Panc1 (cell line): ENCODE measurements around the gene LSM12. TPM values are rescaled to one million over a fixed set of nuclear protein-coding genes. Genes with fewer than 3 reads are reported as not detected.
"Not testable (repeated sequence)": the region's sequence is repeated elsewhere in the genome, so short reads cannot be mapped to it uniquely, and the experiment has no call there.

Experiments
- ATAC-seq: fragments of 200-7000 bp; cut with Tn5 transposase; 2 replicates; pipeline ENCODE4 v1.9.1; 2020; ENCODE audit warnings: mild to moderate bottlenecking, moderate library complexity
- BruUV-seq: library from RNA; stranded (reverse); fragments of 400-500 nt; replicated peaks from 2 replicates; lab custom pipeline; 2021; lab: Mats Ljungman, UMichigan
- CTCF ChIA-PET: fragments of 300-600 bp; sonication (Branson Sonifier 250); formaldehyde crosslinking; loops from one replicate; lab custom pipeline; 2022; ENCODE audit warnings: antibody characterized with exemption; lab: Charles Lee
- POLR2A ChIA-PET: fragments of 300-600 bp; sonication (Branson Sonifier 250); formaldehyde crosslinking; loops from one replicate; lab custom pipeline; 2022; ENCODE audit warnings: antibody characterized with exemption; lab: Charles Lee
- DNase-seq: peaks from one replicate; pipeline ENCODE4 v3.0.0-alpha.2; 2010; ENCODE audit warnings: low read depth, low spot score
- H3K27ac ChIP-seq: 2 replicates; pipeline ENCODE4 v1.5.1; 2011; ENCODE audit warnings: mild to moderate bottlenecking, low read length, inconsistent platforms
- H3K27me3 ChIP-seq: fragments of 200-500 bp; sonication (Bioruptor generic); 2 replicates; pipeline ENCODE4 v1.6.0; 2014; ENCODE audit warnings: low read length, inconsistent platforms; ENCODE audit not compliant: control insufficient read depth, insufficient read depth
- H3K36me3 ChIP-seq: fragments of 200-500 bp; sonication (Bioruptor generic); 2 replicates; pipeline ENCODE4 v1.5.1; 2014; ENCODE audit warnings: inconsistent platforms, mild to moderate bottlenecking, low read length, moderate library complexity; ENCODE audit not compliant: control insufficient read depth, insufficient read depth
- H3K4me1 ChIP-seq: 2 replicates; pipeline ENCODE4 v1.5.1; 2011; ENCODE audit warnings: inconsistent platforms, mild to moderate bottlenecking, low read length, moderate library complexity; ENCODE audit not compliant: control insufficient read depth, insufficient read depth
- H3K4me3 ChIP-seq, 2 experiments: 2 replicates each; pipeline ENCODE4 v1.5.1; 2011 to 2012; ENCODE audit warnings: low read depth in 2 of 2, low read length in 2 of 2, mild to moderate bottlenecking in 2 of 2, inconsistent platforms in 1 of 2, moderate library complexity in 1 of 2
- H3K9me3 ChIP-seq: fragments of 200-500 bp; sonication (Bioruptor generic); 2 replicates; pipeline ENCODE4 v1.5.1; 2014; ENCODE audit warnings: low read depth, mild to moderate bottlenecking, inconsistent platforms, low read length, moderate library complexity; ENCODE audit not compliant: control insufficient read depth, insufficient read depth
- POLR2AphosphoS5 ChIP-seq: IDR thresholded peaks from 2 replicates; pipeline ENCODE4 v1.6.1; 2012; ENCODE audit warnings: mild to moderate bottlenecking, low read depth, low read length, moderate library complexity
- SIN3A ChIP-seq: IDR thresholded peaks from 2 replicates; pipeline ENCODE4 v1.6.1; 2012; ENCODE audit warnings: low read depth, mild to moderate bottlenecking, low read length, moderate library complexity, borderline replicate concordance; ENCODE audit not compliant: insufficient read depth
- TCF7L2 ChIP-seq: IDR thresholded peaks from 2 replicates; pipeline ENCODE4 v1.6.1; 2011; ENCODE audit warnings: mild to moderate bottlenecking, low read depth, low read length, inconsistent platforms
- in situ Hi-C: cut with HindIII; loops from 2 replicates; pipeline ENCODE4 v1.10.0; 2016; ENCODE audit warnings: low sequenced_read_pairs, low pct_unique_long_range_greater_than_20kb
- intact Hi-C: fragments of 100-400 bp; cut with micrococcal nuclease; formaldehyde crosslinking; loops from one replicate; pipeline ENCODE4 v1.10.0; 2022; ENCODE audit not compliant: unreplicated experiment
- total RNA-seq: library from RNA; stranded (reverse); gene quantifications from one replicate; pipeline ENCODE4 v1.2.1, GENCODE V29; 2021; ENCODE audit not compliant: unreplicated experiment
- TF ChIP-seq, protein P1 (sequence below): fragments of 450-650 bp; IDR thresholded peaks from 2 replicates; pipeline ENCODE4 v1.5.1; 2017; ENCODE audit warnings: mild to moderate bottlenecking
- TF ChIP-seq, protein P2 (sequence below), 2 experiments: IDR thresholded peaks; 2 replicates each; pipeline ENCODE4 v1.6.1; 2011 to 2012; ENCODE audit warnings: low read depth in 2 of 2, control low read depth in 1 of 2, low read length in 1 of 2, mild to moderate bottlenecking in 1 of 2, moderate library complexity in 1 of 2; ENCODE audit not compliant: insufficient read depth in 1 of 2

LSM12 gene
- total RNA-seq, 1 experiment from 2014 or later = 73.0 TPM

DNA sequence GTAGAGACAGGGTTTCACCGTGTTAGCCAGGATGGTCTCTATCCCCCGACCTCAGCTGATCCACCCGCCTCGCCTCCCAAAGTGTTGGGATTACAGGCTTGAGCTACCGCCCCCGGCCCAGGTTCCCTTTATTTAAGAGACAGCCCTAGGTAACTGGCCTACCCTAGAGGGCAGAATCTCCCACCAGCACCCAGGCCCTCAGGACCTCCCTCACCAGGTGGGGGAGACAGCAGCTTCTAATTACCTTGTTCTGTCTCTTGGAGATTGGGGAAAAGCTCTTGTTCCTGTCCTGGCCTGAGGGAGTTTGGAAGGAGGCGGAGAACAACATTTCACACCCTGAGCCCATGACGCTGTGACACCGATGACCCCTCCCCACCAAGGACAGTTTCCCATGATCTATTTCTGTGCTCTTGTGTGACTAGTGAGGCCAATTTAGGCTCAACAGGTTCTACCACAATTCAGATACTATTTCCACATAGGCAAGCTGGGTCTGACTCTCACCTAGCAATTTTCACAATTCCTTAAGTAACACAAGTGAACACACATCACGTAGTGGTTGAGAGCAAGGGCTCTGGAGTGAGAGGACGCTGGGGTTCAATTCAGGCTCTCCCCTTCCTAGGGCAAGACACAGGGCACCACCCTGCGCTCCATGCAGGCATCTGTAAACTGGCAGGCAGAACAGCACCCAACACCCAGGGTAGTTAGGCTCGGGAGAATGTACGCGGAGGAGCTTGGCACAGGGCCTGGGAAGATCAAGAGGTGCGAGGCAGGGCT lies 36.6 kb upstream of the LSM12 start:
- TF ChIP-seq TCF7L2 (no peak), SIN3A (no peak), POLR2AphosphoS5 (no peak)
- TF ChIP-seq, protein P1, sequence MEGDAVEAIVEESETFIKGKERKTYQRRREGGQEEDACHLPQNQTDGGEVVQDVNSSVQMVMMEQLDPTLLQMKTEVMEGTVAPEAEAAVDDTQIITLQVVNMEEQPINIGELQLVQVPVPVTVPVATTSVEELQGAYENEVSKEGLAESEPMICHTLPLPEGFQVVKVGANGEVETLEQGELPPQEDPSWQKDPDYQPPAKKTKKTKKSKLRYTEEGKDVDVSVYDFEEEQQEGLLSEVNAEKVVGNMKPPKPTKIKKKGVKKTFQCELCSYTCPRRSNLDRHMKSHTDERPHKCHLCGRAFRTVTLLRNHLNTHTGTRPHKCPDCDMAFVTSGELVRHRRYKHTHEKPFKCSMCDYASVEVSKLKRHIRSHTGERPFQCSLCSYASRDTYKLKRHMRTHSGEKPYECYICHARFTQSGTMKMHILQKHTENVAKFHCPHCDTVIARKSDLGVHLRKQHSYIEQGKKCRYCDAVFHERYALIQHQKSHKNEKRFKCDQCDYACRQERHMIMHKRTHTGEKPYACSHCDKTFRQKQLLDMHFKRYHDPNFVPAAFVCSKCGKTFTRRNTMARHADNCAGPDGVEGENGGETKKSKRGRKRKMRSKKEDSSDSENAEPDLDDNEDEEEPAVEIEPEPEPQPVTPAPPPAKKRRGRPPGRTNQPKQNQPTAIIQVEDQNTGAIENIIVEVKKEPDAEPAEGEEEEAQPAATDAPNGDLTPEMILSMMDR = no peak
- TF ChIP-seq, protein P2, sequence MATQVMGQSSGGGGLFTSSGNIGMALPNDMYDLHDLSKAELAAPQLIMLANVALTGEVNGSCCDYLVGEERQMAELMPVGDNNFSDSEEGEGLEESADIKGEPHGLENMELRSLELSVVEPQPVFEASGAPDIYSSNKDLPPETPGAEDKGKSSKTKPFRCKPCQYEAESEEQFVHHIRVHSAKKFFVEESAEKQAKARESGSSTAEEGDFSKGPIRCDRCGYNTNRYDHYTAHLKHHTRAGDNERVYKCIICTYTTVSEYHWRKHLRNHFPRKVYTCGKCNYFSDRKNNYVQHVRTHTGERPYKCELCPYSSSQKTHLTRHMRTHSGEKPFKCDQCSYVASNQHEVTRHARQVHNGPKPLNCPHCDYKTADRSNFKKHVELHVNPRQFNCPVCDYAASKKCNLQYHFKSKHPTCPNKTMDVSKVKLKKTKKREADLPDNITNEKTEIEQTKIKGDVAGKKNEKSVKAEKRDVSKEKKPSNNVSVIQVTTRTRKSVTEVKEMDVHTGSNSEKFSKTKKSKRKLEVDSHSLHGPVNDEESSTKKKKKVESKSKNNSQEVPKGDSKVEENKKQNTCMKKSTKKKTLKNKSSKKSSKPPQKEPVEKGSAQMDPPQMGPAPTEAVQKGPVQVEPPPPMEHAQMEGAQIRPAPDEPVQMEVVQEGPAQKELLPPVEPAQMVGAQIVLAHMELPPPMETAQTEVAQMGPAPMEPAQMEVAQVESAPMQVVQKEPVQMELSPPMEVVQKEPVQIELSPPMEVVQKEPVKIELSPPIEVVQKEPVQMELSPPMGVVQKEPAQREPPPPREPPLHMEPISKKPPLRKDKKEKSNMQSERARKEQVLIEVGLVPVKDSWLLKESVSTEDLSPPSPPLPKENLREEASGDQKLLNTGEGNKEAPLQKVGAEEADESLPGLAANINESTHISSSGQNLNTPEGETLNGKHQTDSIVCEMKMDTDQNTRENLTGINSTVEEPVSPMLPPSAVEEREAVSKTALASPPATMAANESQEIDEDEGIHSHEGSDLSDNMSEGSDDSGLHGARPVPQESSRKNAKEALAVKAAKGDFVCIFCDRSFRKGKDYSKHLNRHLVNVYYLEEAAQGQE (IDR thresholded peaks at IDR 0.05; ENCODE audit: insufficient read depth in 1 of 2, low read depth in 2 of 2, low read length in 1 of 2) = no peak
- ChIA-PET POLR2A (no interaction called here), CTCF (no interaction called here)
- Histone ChIP-seq H3K27ac (no peak overlapping the region), H3K9me3 (no peaks in the 10 kb centered on the region), H3K4me3 (no peak overlapping the region), H3K27me3 (no peaks in the 10 kb centered on the region), H3K4me1 (peaks cover 2% of the 10 kb centered on the region; the same call in 1 of the 2 replicates), H3K36me3 (no peaks in the 10 kb centered on the region)
- BruUV-seq = no TSS peak
- DNase-seq = no peak
- ATAC-seq = no peak
- intact Hi-C loops (no loop called here), in situ Hi-C loops (no loop called here)

DNA sequence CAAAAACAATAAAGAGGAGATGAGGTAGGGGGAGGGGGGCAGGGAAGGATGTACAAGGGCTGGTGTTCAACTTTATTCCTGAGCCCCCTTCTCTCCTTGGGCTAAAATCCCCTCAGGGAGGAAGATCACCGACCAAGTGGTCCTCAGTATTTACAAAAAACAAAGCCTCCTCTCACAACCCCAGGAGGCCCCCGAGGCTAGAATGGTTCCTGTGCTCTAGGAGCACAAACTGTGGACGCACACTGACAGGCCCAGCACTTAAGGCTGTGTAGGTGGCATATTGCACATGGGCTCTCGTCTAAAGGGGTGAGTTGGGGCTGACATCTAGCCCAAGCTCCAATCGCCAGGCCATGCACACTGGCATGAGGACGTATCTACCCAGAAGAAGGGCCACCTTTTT lies 35.4 kb upstream of the LSM12 start:
- H3K36me3 ChIP-seq, H3K4me1 ChIP-seq, POLR2A ChIA-PET, H3K27me3 ChIP-seq, intact Hi-C loops, H3K27ac ChIP-seq, BruUV-seq, ATAC-seq, H3K4me3 ChIP-seq, in situ Hi-C loops, DNase-seq, CTCF ChIA-PET, H3K9me3 ChIP-seq: not testable (repeated sequence)
